ENCODE measurements around the gene EMILIN1. TPM values are rescaled to one million over a fixed set of nuclear protein-coding genes. Genes with fewer than 3 reads are reported as not detected.
"Not testable (repeated sequence)": the region's sequence is repeated elsewhere in the genome, so short reads cannot be mapped to it uniquely, and the experiment has no call there.

Gene EMILIN1
- total RNA-seq, 1 donor: 0.63 TPM

DNA sequence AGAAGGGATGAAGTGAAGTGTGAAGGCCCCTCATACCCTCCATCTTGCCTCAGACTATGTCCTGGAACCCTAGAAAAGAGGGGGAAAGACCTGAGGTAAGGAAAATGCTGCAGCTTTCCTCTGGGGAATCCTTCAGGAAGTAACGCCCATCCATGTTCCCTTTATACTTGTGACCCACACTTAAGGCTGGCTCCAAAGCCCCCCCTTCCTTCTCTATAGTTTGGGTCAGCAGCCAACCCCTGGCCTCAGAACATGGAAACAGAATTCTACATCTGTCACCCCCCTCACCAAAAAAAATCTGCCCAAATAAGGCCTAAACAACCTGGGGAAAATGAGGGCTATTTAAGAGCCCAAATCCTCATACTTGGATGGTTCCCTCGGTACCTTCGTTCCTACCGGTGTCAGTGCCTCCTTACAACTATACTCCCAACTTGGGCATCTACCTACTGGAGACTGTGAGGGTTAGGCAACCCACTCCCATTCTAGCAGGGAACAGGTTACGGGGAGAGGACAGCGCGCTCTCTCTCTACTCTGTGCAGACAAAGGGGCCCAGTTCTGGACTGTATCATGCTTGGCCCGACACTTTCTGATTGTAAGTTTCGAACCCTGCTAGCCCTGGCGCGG is 7.7 kb upstream of the EMILIN1 start:
- Histone ChIP-seq H3K9me3 (ENCODE audit: low read depth, low read length) (no peaks in the 10 kb centered on the region), H3K4me3 (ENCODE audit: low read length) (peak overlapping the region; percentile 94), H3K4me1 (ENCODE audit: insufficient read depth, low read length) (peaks cover 48% of the 10 kb centered on the region), H3K27me3 (ENCODE audit: insufficient read depth, low read length) (no peaks in the 10 kb centered on the region)

DNA sequence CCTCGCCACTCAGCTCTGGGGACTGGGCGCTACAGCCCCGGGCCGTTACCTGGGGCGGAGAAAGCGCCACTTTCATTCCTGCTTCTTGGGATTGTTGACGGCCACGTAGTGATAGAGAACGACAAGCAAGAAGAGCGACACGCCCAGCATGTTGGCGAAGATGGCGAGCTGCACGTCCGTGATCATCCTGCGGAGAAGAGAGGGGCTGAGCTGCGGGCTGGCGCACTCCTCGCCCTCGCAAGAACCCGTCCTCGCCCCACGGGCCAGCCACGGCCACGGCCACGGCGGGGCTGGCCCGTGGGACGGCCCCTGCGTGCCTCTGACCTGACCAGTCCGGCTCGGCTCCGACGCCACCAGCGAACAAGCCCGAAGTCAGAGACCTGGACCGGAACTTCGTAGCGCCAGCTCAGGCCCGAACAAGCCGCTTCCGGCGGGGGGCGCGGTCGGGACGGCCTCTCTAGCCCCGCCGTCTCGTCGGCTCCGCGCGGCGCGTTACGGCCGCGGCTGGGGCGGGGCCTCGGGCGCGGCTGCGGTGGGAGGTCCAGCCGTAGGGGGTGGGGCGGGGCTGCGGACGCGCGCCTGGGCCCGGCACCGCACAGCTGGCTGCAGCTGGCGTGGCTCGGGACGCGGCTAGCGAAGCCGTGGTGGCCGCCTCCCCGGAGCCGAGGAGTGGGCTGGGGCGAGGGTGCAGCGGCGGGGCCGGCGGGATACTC is 7.0 kb upstream of the EMILIN1 start, which contains the start of gene OST4:
Gene OST4 (minus strand): TSS at position 378 of the 713 bp plus-strand sequence.
- Histone ChIP-seq H3K4me1 (ENCODE audit: insufficient read depth, low read length) (peaks cover 53% of the 10 kb centered on the region), H3K27me3 (ENCODE audit: insufficient read depth, low read length) (no peaks in the 10 kb centered on the region), H3K9me3 (ENCODE audit: low read depth, low read length) (no peaks in the 10 kb centered on the region), H3K4me3 (ENCODE audit: low read length) (peak within 1 kb of the TSS; percentile 94)

DNA sequence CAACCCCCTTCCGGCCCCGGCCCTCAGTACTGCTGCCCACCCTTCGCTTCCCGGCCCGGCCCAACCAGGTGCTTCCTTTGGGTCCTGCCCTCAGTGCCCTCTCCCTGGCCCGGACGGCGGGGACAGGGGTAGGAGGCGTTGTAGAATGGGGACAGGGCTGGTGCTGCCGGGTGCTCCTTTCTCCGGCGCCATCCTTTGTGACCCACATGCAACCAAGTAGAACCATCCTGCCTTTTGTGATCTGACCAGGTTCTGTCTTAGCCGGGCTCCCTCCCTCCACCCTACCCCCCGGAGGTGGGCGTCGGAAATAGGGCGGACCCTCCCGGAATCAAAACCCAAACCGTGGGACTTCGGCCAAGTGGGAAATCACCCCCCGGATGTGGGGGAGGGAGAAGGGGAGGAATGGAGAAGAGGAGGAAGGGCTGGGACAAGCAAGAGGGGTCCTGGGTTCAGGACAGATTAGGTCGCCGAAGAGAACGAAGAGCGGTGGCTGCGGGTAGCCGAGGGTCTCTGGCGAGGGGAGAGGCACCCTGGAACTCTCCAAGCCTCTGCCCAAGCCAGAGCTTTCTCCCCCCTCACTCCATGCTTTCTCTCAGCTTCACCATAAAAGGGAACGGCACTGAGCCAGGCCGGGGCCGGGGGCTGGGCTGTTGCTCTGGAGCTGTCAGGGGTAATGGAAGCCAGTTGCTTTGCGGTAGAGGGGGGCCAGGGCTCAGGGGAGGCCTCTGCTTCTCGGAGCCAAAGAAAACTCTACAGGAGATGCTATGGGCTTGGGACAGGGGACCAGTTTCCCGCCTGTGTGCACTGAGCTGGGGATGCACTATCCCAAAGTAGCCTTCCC is 6.2 kb upstream of the EMILIN1 start:
- Histone ChIP-seq H3K4me3 (ENCODE audit: low read length) (peak overlapping the region; percentile 94), H3K9me3 (ENCODE audit: low read depth, low read length) (no peaks in the 10 kb centered on the region), H3K27me3 (ENCODE audit: insufficient read depth, low read length) (no peaks in the 10 kb centered on the region), H3K4me1 (ENCODE audit: insufficient read depth, low read length) (peaks cover 53% of the 10 kb centered on the region)

DNA sequence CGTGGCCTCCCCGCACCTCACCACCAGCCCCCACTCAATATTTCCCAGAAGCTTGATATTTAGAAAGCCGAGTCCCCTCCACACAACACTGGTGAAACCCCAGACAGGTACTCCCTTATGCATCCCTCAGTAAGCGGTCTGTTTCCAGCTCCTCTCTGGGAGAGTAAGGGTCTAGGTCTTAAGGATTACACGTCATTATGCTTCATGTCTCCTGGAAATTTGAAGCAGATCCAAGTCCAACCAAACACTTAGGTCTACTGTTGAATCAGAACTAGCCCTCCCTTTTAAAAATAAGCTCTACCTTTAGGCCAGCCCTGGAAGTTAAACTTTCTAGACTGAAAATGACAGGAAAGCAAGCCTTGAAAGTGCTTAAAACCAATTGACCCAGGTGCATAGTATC is 5.5 kb upstream of the EMILIN1 start:
- no peak overlapping the region for H3K4me3 ChIP-seq (ENCODE audit: low read length)
- no peaks in the 10 kb centered on the region for H3K9me3 ChIP-seq (ENCODE audit: low read depth, low read length)
- peaks cover 53% of the 10 kb centered on the region for H3K4me1 ChIP-seq (ENCODE audit: insufficient read depth, low read length)
- H3K27me3 ChIP-seq (ENCODE audit: insufficient read depth, low read length): no peaks in the 10 kb centered on the region

DNA sequence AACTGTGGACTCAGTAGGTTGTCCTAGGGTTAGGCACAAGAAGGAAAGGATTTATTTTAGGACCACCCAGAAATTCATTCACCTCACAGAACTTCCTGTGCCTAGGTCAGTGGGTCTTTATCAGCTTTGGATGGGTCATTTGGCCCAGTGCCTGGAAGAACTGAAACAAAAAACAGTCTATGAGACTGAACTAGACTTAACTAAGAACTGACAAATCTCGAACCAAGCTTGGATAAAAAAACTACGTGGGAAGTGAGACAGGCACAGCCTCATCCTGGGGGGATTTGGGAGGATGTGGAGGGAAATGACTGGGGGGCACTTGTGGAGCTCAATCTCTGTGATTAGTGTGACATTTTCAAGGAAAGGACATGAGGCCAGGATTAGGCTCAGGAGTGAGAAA is 4.6 kb upstream of the EMILIN1 start:
- Histone ChIP-seq H3K4me3 (ENCODE audit: low read length) (no peak overlapping the region), H3K27me3 (ENCODE audit: insufficient read depth, low read length) (no peaks in the 10 kb centered on the region), H3K9me3 (ENCODE audit: low read depth, low read length) (no peaks in the 10 kb centered on the region), H3K4me1 (ENCODE audit: insufficient read depth, low read length) (peaks cover 53% of the 10 kb centered on the region)

DNA sequence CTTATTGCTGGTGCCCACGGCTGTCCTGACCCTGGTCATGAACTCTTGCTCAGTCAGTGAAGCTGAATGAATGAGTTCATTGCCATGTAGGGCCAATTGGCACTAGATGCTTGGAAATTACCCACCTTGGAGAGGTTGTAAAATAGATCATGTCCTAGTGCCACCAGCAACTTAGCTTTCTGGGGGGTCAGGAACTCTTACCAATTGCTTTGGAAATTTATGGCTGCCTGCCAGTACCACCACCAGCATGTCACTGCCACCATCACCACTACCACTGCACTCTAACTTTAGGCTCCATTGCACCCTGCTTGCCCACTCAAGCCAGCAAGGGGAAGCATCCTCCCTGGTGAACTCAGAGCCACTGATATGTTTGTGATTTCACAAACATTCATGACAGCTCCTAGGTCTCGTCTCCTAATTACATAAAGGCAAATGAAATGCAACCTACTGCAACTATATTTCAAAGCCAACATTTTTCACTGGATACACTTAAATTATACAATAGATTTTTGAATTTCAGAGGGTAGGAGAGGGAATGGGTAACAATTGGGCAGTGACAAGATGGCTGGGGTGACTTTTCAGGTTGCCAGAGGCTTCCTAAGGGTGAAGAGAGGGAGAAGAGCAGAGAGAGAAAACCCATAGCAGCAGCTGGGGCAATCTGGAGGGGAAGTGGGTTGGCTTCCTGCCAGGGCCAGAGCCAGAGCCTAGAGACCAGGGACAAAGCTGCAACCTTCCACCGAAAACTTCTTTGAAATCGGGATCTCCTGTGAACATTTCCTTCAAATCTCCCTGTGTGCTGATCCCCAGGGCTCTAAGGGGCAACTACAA is 3.5 kb upstream of the EMILIN1 start:
- Histone ChIP-seq H3K27me3 (ENCODE audit: insufficient read depth, low read length) (no peaks in the 10 kb centered on the region), H3K4me3 (ENCODE audit: low read length) (no peak overlapping the region), H3K4me1 (ENCODE audit: insufficient read depth, low read length) (peaks cover 58% of the 10 kb centered on the region), H3K9me3 (ENCODE audit: low read depth, low read length) (no peaks in the 10 kb centered on the region)

DNA sequence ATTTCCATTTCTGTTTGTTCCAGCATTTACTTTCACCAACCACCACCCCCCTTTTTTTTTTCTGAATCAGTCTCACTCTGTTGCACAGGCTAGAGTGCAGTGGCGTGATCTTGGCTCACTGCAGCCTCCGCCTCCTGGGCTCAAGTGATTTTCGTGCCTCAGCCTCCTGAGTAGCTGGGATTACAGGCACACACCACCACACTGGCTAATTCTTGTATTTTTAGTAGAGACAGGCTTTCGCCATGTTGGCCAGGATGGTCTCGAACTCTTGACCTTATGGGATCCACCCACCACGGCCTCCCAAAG is 2.9 kb upstream of the EMILIN1 start:
- H3K4me1 ChIP-seq (ENCODE audit: insufficient read depth, low read length): peaks cover 52% of the 10 kb centered on the region
- H3K4me3 ChIP-seq (ENCODE audit: low read length); H3K9me3 ChIP-seq (ENCODE audit: low read depth, low read length); H3K27me3 ChIP-seq (ENCODE audit: insufficient read depth, low read length): not testable (repeated sequence)

DNA sequence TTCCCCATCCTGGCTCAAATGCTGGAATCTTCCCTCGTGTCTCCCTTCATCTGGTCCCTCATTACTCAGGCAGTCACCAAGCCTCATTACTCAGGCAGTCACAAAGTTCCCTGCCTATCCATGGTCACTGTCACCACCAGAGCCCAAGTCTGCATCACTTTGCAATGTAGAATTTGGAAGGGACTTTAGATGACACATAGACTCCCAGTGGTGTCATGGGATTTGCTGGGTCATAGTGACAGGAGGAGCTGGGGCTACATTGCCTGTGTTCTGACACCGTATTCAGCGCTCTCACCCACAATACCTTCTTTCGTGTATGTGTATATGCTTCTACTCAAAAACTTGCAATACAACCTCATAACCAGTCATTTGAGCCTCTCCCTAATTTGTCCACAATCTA is 2.1 kb upstream of the EMILIN1 start:
- Histone ChIP-seq H3K4me1 (ENCODE audit: insufficient read depth, low read length) (peaks cover 54% of the 10 kb centered on the region), H3K27me3 (ENCODE audit: insufficient read depth, low read length) (no peaks in the 10 kb centered on the region), H3K9me3 (ENCODE audit: low read depth, low read length) (no peaks in the 10 kb centered on the region), H3K4me3 (ENCODE audit: low read length) (no peak overlapping the region)

DNA sequence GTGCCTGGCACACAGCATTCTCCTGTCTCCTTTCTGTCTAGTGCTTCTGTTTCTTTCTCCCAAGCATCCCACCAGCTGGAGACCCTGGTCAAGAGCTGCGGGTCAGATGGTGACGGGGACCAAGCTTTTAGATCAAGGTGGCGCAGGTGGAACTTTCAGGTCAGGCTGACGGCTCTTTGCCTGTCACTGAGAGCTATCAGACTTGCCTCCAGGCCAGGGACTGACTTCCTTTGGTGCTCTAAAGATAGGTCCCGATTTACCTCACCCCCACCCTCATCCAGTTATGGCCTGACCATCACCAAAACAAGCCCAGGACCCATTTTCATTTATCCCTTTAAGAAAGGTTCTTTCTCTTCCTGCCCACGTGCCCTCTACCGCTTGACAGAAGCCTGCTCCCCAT is 1.2 kb upstream of the EMILIN1 start:
- Histone ChIP-seq H3K27me3 (ENCODE audit: insufficient read depth, low read length) (no peaks in the 10 kb centered on the region), H3K4me3 (ENCODE audit: low read length) (no peak overlapping the region), H3K9me3 (ENCODE audit: low read depth, low read length) (no peaks in the 10 kb centered on the region), H3K4me1 (ENCODE audit: insufficient read depth, low read length) (peaks cover 59% of the 10 kb centered on the region)

DNA sequence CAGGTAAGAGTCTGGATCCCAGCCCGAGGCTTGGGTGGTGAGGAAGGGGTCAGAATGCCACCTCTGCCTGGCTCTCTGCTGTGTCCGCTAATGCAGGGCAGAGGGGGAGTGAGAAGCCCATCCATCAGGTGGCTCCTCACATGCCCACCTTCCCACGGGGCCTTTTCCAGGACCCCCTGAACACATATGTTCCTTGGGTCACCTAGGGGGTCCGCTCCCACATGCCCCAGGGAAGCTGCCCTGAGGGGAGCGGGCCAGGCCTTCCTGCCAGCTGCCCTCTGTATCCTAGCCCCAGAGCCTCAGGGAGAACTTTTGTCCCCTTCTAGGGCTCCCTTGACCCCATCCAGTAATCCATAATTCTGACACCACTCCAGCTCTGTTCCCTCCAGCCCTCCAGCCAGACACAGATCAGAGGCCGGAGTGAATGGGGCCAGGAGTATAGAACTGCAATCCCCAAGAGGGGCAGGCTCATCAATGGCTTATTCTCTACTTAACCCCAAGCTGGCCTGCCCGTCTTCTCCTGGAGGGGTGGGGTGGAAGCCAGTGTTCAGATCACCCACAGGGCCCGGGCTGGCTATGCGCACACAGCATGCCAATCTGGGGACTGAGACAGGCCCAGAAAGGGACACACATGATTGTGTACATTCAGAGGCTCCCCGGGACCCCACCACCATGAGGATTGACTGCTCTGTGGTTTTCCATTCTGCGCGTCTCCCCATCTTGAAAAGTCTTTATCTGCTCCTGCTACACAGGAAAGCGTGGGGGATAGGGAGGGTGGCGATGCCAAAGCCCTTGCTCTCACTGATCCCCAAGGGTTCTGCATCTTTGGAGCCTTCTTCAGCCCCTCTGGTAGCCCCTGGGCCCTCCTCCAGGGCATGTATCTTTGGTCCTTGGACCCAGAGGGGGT is 1.1 kb downstream of the EMILIN1 start:
- H3K27me3 ChIP-seq (ENCODE audit: insufficient read depth, low read length): no peaks in the 10 kb centered on the region
- peaks cover 45% of the 10 kb centered on the region for H3K4me1 ChIP-seq (ENCODE audit: insufficient read depth, low read length)
- no peak overlapping the region for H3K4me3 ChIP-seq (ENCODE audit: low read length)
- no peaks in the 10 kb centered on the region for H3K9me3 ChIP-seq (ENCODE audit: low read depth, low read length)

DNA sequence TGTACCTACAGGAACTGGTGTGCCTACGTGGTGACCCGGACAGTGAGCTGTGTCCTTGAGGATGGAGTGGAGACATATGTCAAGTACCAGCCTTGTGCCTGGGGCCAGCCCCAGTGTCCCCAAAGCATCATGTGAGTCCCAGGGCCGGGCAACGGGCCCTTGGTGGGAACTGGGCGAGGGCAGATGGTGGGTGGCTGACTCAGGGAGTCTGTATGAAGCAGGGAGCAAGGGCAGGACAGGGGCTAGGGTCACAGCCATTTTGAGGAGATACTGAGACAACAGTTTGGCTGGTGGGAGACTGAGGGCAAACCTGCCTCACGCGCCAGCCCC is 1.7 kb downstream of the EMILIN1 start:
- peaks cover 44% of the 10 kb centered on the region for H3K4me1 ChIP-seq (ENCODE audit: insufficient read depth, low read length)
- no peaks in the 10 kb centered on the region for H3K27me3 ChIP-seq (ENCODE audit: insufficient read depth, low read length)
- H3K9me3 ChIP-seq (ENCODE audit: low read depth, low read length): no peaks in the 10 kb centered on the region
- H3K4me3 ChIP-seq (ENCODE audit: low read length): no peak overlapping the region

DNA sequence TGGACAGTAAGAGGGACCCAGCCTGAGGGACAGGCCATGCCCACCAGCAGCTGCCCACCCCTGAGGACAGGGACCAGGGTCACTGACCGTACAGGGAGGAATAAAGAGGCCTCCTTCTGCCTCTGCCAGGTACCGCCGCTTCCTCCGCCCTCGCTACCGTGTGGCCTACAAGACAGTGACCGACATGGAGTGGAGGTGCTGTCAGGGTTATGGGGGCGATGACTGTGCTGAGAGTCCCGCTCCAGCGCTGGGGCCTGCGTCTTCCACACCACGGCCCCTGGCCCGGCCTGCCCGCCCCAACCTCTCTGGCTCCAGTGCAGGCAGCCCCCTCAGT is 2.2 kb downstream of the EMILIN1 start:
- Histone ChIP-seq H3K4me1 (ENCODE audit: insufficient read depth, low read length) (peaks cover 44% of the 10 kb centered on the region), H3K9me3 (ENCODE audit: low read depth, low read length) (no peaks in the 10 kb centered on the region), H3K4me3 (ENCODE audit: low read length) (no peak overlapping the region), H3K27me3 (ENCODE audit: insufficient read depth, low read length) (no peaks in the 10 kb centered on the region)

DNA sequence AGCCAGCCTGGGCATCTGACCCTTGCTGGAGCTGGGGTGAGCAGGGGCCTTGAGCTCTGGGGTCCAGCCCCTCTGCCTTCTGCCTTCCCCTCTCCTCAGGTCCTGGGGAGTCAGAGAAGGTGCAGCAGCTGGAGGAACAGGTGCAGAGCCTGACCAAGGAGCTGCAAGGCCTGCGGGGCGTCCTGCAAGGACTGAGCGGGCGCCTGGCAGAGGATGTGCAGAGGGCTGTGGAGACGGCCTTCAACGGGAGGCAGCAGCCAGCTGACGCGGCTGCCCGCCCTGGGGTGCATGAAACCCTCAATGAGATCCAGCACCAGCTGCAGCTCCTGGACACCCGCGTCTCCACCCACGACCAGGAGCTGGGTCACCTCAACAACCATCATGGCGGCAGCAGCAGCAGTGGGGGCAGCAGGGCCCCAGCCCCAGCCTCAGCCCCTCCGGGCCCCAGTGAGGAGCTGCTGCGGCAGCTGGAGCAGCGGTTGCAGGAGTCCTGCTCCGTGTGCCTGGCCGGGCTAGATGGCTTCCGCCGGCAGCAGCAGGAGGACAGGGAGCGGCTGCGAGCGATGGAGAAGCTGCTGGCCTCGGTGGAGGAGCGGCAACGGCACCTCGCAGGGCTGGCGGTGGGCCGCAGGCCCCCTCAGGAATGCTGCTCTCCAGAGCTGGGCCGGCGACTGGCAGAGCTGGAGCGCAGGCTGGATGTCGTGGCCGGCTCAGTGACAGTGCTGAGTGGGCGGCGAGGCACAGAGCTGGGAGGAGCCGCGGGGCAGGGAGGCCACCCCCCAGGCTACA is 3.8 kb downstream of the EMILIN1 start:
- Histone ChIP-seq H3K9me3 (ENCODE audit: low read depth, low read length) (no peaks in the 10 kb centered on the region), H3K4me3 (ENCODE audit: low read length) (no peak overlapping the region)

More for the DNA sequence above, 3.8 kb downstream of the EMILIN1 start:
- Histone ChIP-seq H3K4me1 (ENCODE audit: insufficient read depth, low read length) (peaks cover 45% of the 10 kb centered on the region), H3K27me3 (ENCODE audit: insufficient read depth, low read length) (no peaks in the 10 kb centered on the region)

Measured in mononuclear cell (primary cell).